Measurements from ENCODE around the gene DMRTA2.

Gene DMRTA2

GRCh38 chr1:50450861-50451653 lies 27.8 kb upstream of the DMRTA2 start:
- no peak for DNase-seq
- no peaks in the 10 kb centered on the region for H3K4me1 ChIP-seq (ENCODE audit: control extremely low read depth in 1 of 4, control insufficient read depth in 4 of 4, insufficient read depth in 4 of 4, low read length in 3 of 4)
- 100% methylated on average over 3 of the region's 4 CpGs for WGBS (ENCODE audit: insufficient coverage)
- H3K27ac ChIP-seq (ENCODE audit: insufficient read depth in 1 of 2, low read depth in 1 of 2, low read length in 2 of 2, poor library complexity in 1 of 2, severe bottlenecking in 2 of 2) = no peak overlapping the region
- H3K36me3 ChIP-seq (ENCODE audit: control insufficient read depth in 4 of 4, insufficient read depth in 4 of 4, low read length in 3 of 4) = peaks cover 0 to 8% (median 2%) of the 10 kb centered on the region in 4 experiments
- H3K4me3 ChIP-seq (ENCODE audit: control insufficient read depth in 1 of 7, extremely low read depth in 1 of 7, insufficient read depth in 4 of 7, low read depth in 2 of 7, low read length in 6 of 7) = no peak overlapping the region
- no peaks in the 10 kb centered on the region for H3K27me3 ChIP-seq (replicated peaks in 2 of 5; ENCODE audit: control insufficient read depth in 4 of 5, insufficient read depth in 5 of 5, low read length in 4 of 5)
- ChIA-PET CTCF (no interaction called here), POLR2A (no interaction called here)
- H3K9me3 ChIP-seq (ENCODE audit: control extremely low read depth in 1 of 5, control insufficient read depth in 4 of 5, insufficient read depth in 2 of 5, low read depth in 1 of 5, low read length in 4 of 5) = no peaks in the 10 kb centered on the region

- no CpG with 5 or more reads among the region's 1 CpG for WGBS (ENCODE audit: insufficient coverage)
- no peak for DNase-seq
- no peak overlapping the region for H3K27ac ChIP-seq (ENCODE audit: insufficient read depth in 1 of 2, low read depth in 1 of 2, low read length in 2 of 2, poor library complexity in 1 of 2, severe bottlenecking in 2 of 2)
- no peak overlapping the region for H3K4me3 ChIP-seq (ENCODE audit: control insufficient read depth in 1 of 7, extremely low read depth in 1 of 7, insufficient read depth in 4 of 7, low read depth in 2 of 7, low read length in 6 of 7)
- H3K27me3 ChIP-seq (replicated peaks in 2 of 5; ENCODE audit: control insufficient read depth in 4 of 5, insufficient read depth in 5 of 5, low read length in 4 of 5) = no peaks in the 10 kb centered on the region
- H3K4me1 ChIP-seq (ENCODE audit: control extremely low read depth in 1 of 4, control insufficient read depth in 4 of 4, insufficient read depth in 4 of 4, low read length in 3 of 4) = no peaks in the 10 kb centered on the region
- peaks cover 0 to 7% (median under 1%) of the 10 kb centered on the region in 4 experiments for H3K36me3 ChIP-seq (ENCODE audit: control insufficient read depth in 4 of 4, insufficient read depth in 4 of 4, low read length in 3 of 4)
- POLR2A ChIA-PET = no interaction called here
- CTCF ChIA-PET = interaction anchor here (0.8 kb wide), 1 partner anchor 12 kb away, joined by 4 read pairs; no protein-coding TSS in a partner anchor
- no peaks in the 10 kb centered on the region for H3K9me3 ChIP-seq (ENCODE audit: control extremely low read depth in 1 of 5, control insufficient read depth in 4 of 5, insufficient read depth in 2 of 5, low read depth in 1 of 5, low read length in 4 of 5)
Measured at GRCh38 chr1:50447961-50448360, 24.7 kb upstream of the DMRTA2 start.

- Histone ChIP-seq H3K4me3 (ENCODE audit: control insufficient read depth in 1 of 7, extremely low read depth in 1 of 7, insufficient read depth in 4 of 7, low read depth in 2 of 7, low read length in 6 of 7) (no peak overlapping the region), H3K27me3 (replicated peaks in 2 of 5; ENCODE audit: control insufficient read depth in 4 of 5, insufficient read depth in 5 of 5, low read length in 4 of 5) (no peaks in the 10 kb centered on the region), H3K4me1 (ENCODE audit: control extremely low read depth in 1 of 4, control insufficient read depth in 4 of 4, insufficient read depth in 4 of 4, low read length in 3 of 4) (no peaks in the 10 kb centered on the region), H3K9me3 (ENCODE audit: control extremely low read depth in 1 of 5, control insufficient read depth in 4 of 5, insufficient read depth in 2 of 5, low read depth in 1 of 5, low read length in 4 of 5) (no peaks in the 10 kb centered on the region), H3K36me3 (ENCODE audit: control insufficient read depth in 4 of 4, insufficient read depth in 4 of 4, low read length in 3 of 4) (peaks cover 3 to 21% (median 11%) of the 10 kb centered on the region in 4 experiments), H3K27ac (ENCODE audit: insufficient read depth in 1 of 2, low read depth in 1 of 2, low read length in 2 of 2, poor library complexity in 1 of 2, severe bottlenecking in 2 of 2) (no peak overlapping the region)
- no peak for DNase-seq
- POLR2A ChIA-PET = no interaction called here
- CTCF ChIA-PET = no interaction called here
- WGBS (ENCODE audit: insufficient coverage) = 95% methylated on average over 6 of the region's 6 CpGs
Measured at GRCh38 chr1:50441183-50441582, 17.9 kb upstream of the DMRTA2 start.

- POLR2A ChIA-PET = no interaction called here
Measured at GRCh38 chr1:50438945-50439344, 15.7 kb upstream of the DMRTA2 start.

GRCh38 chr1:50436489-50436888 lies 13.2 kb upstream of the DMRTA2 start:
- CTCF ChIA-PET = no interaction called here
- Histone ChIP-seq H3K4me1 (ENCODE audit: control extremely low read depth in 1 of 4, control insufficient read depth in 4 of 4, insufficient read depth in 4 of 4, low read length in 3 of 4) (no peaks in the 10 kb centered on the region), H3K27me3 (replicated peaks in 2 of 5; ENCODE audit: control insufficient read depth in 4 of 5, insufficient read depth in 5 of 5, low read length in 4 of 5) (peaks cover 10 to 29% (median 16%) of the 10 kb centered on the region in 5 experiments), H3K4me3 (ENCODE audit: control insufficient read depth in 1 of 7, extremely low read depth in 1 of 7, insufficient read depth in 4 of 7, low read depth in 2 of 7, low read length in 6 of 7) (no peak overlapping the region), H3K27ac (ENCODE audit: insufficient read depth in 1 of 2, low read depth in 1 of 2, low read length in 2 of 2, poor library complexity in 1 of 2, severe bottlenecking in 2 of 2) (no peak overlapping the region), H3K36me3 (ENCODE audit: control insufficient read depth in 4 of 4, insufficient read depth in 4 of 4, low read length in 3 of 4) (peaks cover 3 to 19% (median 9%) of the 10 kb centered on the region in 4 experiments), H3K9me3 (ENCODE audit: control extremely low read depth in 1 of 5, control insufficient read depth in 4 of 5, insufficient read depth in 2 of 5, low read depth in 1 of 5, low read length in 4 of 5) (no peaks in the 10 kb centered on the region)
- 97% methylated on average over 4 of the region's 6 CpGs for WGBS (ENCODE audit: insufficient coverage)
- POLR2A ChIA-PET = no interaction called here
- no peak for DNase-seq

More at GRCh38 chr1:50438945-50439344, 15.7 kb upstream of the DMRTA2 start:
- Histone ChIP-seq H3K9me3 (ENCODE audit: control extremely low read depth in 1 of 5, control insufficient read depth in 4 of 5, insufficient read depth in 2 of 5, low read depth in 1 of 5, low read length in 4 of 5) (no peaks in the 10 kb centered on the region), H3K27me3 (replicated peaks in 2 of 5; ENCODE audit: control insufficient read depth in 4 of 5, insufficient read depth in 5 of 5, low read length in 4 of 5) (peaks cover 0 to 6% (median 0%) of the 10 kb centered on the region in 5 experiments), H3K36me3 (ENCODE audit: control insufficient read depth in 4 of 4, insufficient read depth in 4 of 4, low read length in 3 of 4) (peaks cover 3 to 21% (median 9%) of the 10 kb centered on the region in 4 experiments), H3K4me1 (ENCODE audit: control extremely low read depth in 1 of 4, control insufficient read depth in 4 of 4, insufficient read depth in 4 of 4, low read length in 3 of 4) (no peaks in the 10 kb centered on the region), H3K4me3 (ENCODE audit: control insufficient read depth in 1 of 7, extremely low read depth in 1 of 7, insufficient read depth in 4 of 7, low read depth in 2 of 7, low read length in 6 of 7) (no peak overlapping the region), H3K27ac (ENCODE audit: insufficient read depth in 1 of 2, low read depth in 1 of 2, low read length in 2 of 2, poor library complexity in 1 of 2, severe bottlenecking in 2 of 2) (no peak overlapping the region)
- CTCF ChIA-PET = interaction anchor here (1.0 kb wide), 1 partner anchor 9 kb away, joined by 3 read pairs; no protein-coding TSS in a partner anchor
- no peak for DNase-seq

- no peak overlapping the region for H3K4me3 ChIP-seq (ENCODE audit: control insufficient read depth in 1 of 7, extremely low read depth in 1 of 7, insufficient read depth in 4 of 7, low read depth in 2 of 7, low read length in 6 of 7)
- peaks cover 0 to 14% (median 9%) of the 10 kb centered on the region in 4 experiments for H3K4me1 ChIP-seq (ENCODE audit: control extremely low read depth in 1 of 4, control insufficient read depth in 4 of 4, insufficient read depth in 4 of 4, low read length in 3 of 4)
- POLR2A ChIA-PET = no interaction called here
- H3K36me3 ChIP-seq (ENCODE audit: control insufficient read depth in 4 of 4, insufficient read depth in 4 of 4, low read length in 3 of 4) = no peaks in the 10 kb centered on the region
- peak in 1 of 3 donors; percentile 26 for DNase-seq
- peaks cover 0 to 2% (median 0%) of the 10 kb centered on the region in 5 experiments for H3K9me3 ChIP-seq (ENCODE audit: control extremely low read depth in 1 of 5, control insufficient read depth in 4 of 5, insufficient read depth in 2 of 5, low read depth in 1 of 5, low read length in 4 of 5)
- WGBS (ENCODE audit: insufficient coverage) = no CpG with 5 or more reads among the region's 5 CpGs
- CTCF ChIA-PET = interaction anchor here (1.0 kb wide), 1 partner anchor 9 kb away, joined by 3 read pairs; no protein-coding TSS in a partner anchor
- no peak overlapping the region for H3K27ac ChIP-seq (ENCODE audit: insufficient read depth in 1 of 2, low read depth in 1 of 2, low read length in 2 of 2, poor library complexity in 1 of 2, severe bottlenecking in 2 of 2)
- peaks cover 29 to 94% (median 65%) of the 10 kb centered on the region in 5 experiments for H3K27me3 ChIP-seq (replicated peaks in 2 of 5; ENCODE audit: control insufficient read depth in 4 of 5, insufficient read depth in 5 of 5, low read length in 4 of 5)
Measured at GRCh38 chr1:50430010-50430405, 6.8 kb upstream of the DMRTA2 start.
